ENCODE data around the gene ST8SIA1.

GRCh38 chr12:22231836-22232235 is 102.7 kb downstream of the ST8SIA1 start:
- TF ChIP-seq CTCF (IDR thresholded peaks at IDR 0.05) (no peak), POLR2A (IDR thresholded peaks at IDR 0.05) (no peak)

Data from body of pancreas (tissue), 4 donors.